Spleen (tissue), 11 donors: ENCODE results near the gene UBR2. TPM values are rescaled to one million over a fixed set of nuclear protein-coding genes. Genes with fewer than 3 reads are reported as not detected.

ENCODE experiments used
- DNase-seq: peaks from one replicate; pipeline ENCODE4 v3.0.0-alpha.2; 2020
- H3K27ac ChIP-seq, 8 donors: fragments of 200-600 bp; sonication (generic) in 7 of 8; 1 replicate in 4 of 8; 2 replicates in 4 of 8; pipeline versions ENCODE4 v1.5.0 to v1.8.0; 2016 to 2021; ENCODE audit warnings: inconsistent platforms in 4 of 8, mild to moderate bottlenecking in 4 of 8, moderate library complexity in 1 of 8
- H3K27me3 ChIP-seq, 7 donors: fragments of 200-600 bp; sonication (generic) in 6 of 7; replicated peaks in 1 of 7; 1 replicate in 4 of 7; 2 replicates in 3 of 7; pipeline versions ENCODE4 v1.5.0 to v1.8.0; 2016 to 2021; ENCODE audit warnings: inconsistent platforms in 3 of 7, mild to moderate bottlenecking in 1 of 7
- H3K36me3 ChIP-seq, 6 donors: fragments of 200-600 bp; sonication (generic) in 5 of 6; 1 replicate in 4 of 6; 2 replicates in 2 of 6; pipeline versions ENCODE4 v1.5.0 to v1.8.0; 2016 to 2021; ENCODE audit warnings: inconsistent platforms in 2 of 6
- H3K4me1 ChIP-seq, 6 donors: fragments of 200-600 bp; sonication (generic) in 5 of 6; 1 replicate in 3 of 6; 2 replicates in 3 of 6; pipeline versions ENCODE4 v1.5.0 to v1.8.0; 2016 to 2021; ENCODE audit warnings: inconsistent platforms in 3 of 6
- H3K4me3 ChIP-seq, 8 donors: fragments of 200-600 bp; sonication (generic) in 7 of 8; 1 replicate in 4 of 8; 2 replicates in 4 of 8; pipeline versions ENCODE4 v1.5.0 to v1.8.0; 2016 to 2021; ENCODE audit warnings: inconsistent platforms in 4 of 8, mild to moderate bottlenecking in 4 of 8, moderate library complexity in 2 of 8
- H3K9me3 ChIP-seq, 8 donors: fragments of 200-600 bp; sonication (generic) in 7 of 8; 1 replicate in 4 of 8; 2 replicates in 4 of 8; pipeline versions ENCODE4 v1.5.0 to v1.8.0; 2016 to 2021; ENCODE audit warnings: inconsistent platforms in 4 of 8
- POLR2A ChIP-seq, 3 donors: fragments of 450-650 bp; IDR thresholded peaks; one replicate each; pipeline ENCODE4 v1.5.1; 2017; ENCODE audit warnings: antibody characterized with exemption in 3 of 3, mild to moderate bottlenecking in 1 of 3
- POLR2AphosphoS5 ChIP-seq, 3 donors: sonication (generic); formaldehyde crosslinking; IDR thresholded peaks; one replicate each; pipeline ENCODE4 v1.5.1; 2017; ENCODE audit warnings: antibody characterized with exemption in 3 of 3
- WGBS, 5 donors: extraction: QIAGEN DNeasy Blood & Tissue Kit in 3 of 5; methylation state at CpG; one replicate each; pipeline versions ENCODE4 v1.1.5 to v1.1.7; 2013 to 2018; 5-methylcytosine and 5-hydroxymethylcytosine counted together
- intact Hi-C: fragments of 100-400 bp; cut with DNase I; formaldehyde crosslinking; loops from one replicate; pipeline ENCODE4 v1.15.0; 2023; ENCODE audit warnings: low total_unique reads
- polyA plus RNA-seq, 3 donors: library from polyadenylated mRNA; stranded (reverse); fragments of 200-250 nt; gene quantifications; one replicate each; pipeline ENCODE4 v1.2.1, GENCODE V29; 2013
- total RNA-seq, 7 donors: library from RNA; depleted of rRNA in 3 of 7; stranded (reverse); fragments of >200 nt in 3 of 7; fragmentation: NEBNext Ultra II Directional in 4 of 7; extraction: Animal tissue kit (Norgen Biotek cat#: 25700) in 4 of 7; gene quantifications; one replicate each; pipeline versions ENCODE4 v1.1.0 to v1.2.1, GENCODE V29; 2016 to 2021
- TF ChIP-seq, protein P1 (sequence below), 11 experiments: fragments of 200-600 bp in 7 of 11; fragments of 450-650 bp in 4 of 11; sonication (generic) in 4 of 11; IDR thresholded peaks in 8 of 11; conservative IDR thresholded peaks in 3 of 11; 1 replicate in 7 of 11; 2 replicates in 4 of 11; pipeline versions ENCODE4 v1.4.0 to v1.8.0; 2016 to 2021; ENCODE audit warnings: antibody characterized with exemption in 11 of 11, inconsistent platforms in 4 of 11, mild to moderate bottlenecking in 1 of 11
- donor health status: healthy with polysubstance abuse.
- donor health status: DM: no; HTN: no; CAD: no; lungs with moderate emphysema.
- donor health status: DM: no; HTN: no; CAD: no.
- donor health status: Bipolar disorder and iron deficiency.
- donor health status: healthy.
- donor health status: DM: no; HTN: no; CAD: no.
- donor health status: DM: yes; HTN: yes; CAD: no.

The UBR2 gene
- total and polyA plus RNA-seq, 10 donors: 7.4 to 51.8 (median 43.7) TPM

DNA sequence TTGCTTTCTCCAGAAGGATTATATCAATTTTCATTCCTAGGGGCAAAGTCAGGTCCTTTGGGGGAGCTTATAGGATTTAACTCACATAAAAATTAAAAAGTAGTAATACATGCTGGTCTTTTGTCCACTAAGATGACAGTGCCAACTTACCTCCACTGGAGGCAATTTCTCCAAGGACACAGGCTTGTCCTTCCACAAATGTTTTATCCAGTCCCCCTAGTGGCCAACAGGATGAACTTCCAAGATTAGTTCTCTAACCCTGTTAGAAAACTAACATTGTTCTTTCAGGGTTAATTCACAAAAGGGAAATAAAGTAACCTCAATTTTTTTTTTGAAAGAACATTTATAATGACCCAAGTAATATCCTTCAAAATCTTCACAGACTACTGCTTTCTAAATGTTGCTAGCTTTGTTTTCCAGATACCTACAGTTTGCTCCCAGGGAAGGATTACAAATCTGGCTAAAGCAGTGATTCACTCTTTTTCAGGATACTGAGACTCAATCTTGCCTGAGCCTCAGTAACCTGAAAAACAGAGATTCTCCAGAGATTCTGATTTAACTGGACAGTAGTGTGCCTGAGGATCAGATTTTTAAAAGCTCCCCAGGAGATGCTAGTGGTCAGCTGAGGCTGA lies 31.7 kb upstream of the UBR2 start:
- Histone ChIP-seq H3K27ac (no peak overlapping the region), H3K27me3 (no peaks in the 10 kb centered on the region), H3K36me3 (no peaks in the 10 kb centered on the region), H3K4me1 (peaks cover 0 to 27% (median 4%) of the 10 kb centered on the region in 6 donors), H3K4me3 (no peak overlapping the region), H3K9me3 (no peaks in the 10 kb centered on the region)
- TF ChIP-seq, protein P1, sequence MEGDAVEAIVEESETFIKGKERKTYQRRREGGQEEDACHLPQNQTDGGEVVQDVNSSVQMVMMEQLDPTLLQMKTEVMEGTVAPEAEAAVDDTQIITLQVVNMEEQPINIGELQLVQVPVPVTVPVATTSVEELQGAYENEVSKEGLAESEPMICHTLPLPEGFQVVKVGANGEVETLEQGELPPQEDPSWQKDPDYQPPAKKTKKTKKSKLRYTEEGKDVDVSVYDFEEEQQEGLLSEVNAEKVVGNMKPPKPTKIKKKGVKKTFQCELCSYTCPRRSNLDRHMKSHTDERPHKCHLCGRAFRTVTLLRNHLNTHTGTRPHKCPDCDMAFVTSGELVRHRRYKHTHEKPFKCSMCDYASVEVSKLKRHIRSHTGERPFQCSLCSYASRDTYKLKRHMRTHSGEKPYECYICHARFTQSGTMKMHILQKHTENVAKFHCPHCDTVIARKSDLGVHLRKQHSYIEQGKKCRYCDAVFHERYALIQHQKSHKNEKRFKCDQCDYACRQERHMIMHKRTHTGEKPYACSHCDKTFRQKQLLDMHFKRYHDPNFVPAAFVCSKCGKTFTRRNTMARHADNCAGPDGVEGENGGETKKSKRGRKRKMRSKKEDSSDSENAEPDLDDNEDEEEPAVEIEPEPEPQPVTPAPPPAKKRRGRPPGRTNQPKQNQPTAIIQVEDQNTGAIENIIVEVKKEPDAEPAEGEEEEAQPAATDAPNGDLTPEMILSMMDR (IDR thresholded peaks at IDR 0.05 in 8 of 11, conservative IDR thresholded peaks at IDR 0.05 in 3 of 11): peak; percentile 49 to 84 (median 75)
- TF ChIP-seq POLR2A (IDR thresholded peaks at IDR 0.05): no peak
- DNase-seq: no peak
- intact Hi-C loops: no loop called here

DNA sequence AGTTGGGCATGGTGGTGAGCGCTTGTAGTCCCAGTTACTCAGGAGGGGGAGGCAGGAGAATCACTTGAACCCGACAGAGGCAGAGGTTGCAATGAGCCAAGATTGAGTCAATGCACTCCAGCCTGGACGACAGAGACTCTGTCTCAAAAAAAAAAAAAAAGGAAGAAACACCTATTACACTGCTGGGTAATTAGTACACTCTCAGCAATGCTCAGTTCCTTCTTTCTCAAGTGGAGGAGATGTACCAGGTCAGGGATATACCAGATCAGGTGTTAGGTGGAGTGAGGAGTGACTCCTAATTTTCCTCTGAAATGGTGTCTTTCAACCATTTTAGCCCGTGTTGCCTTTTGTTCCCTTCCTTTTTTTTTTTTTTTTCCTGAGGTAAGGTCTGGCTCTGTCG lies 30.0 kb upstream of the UBR2 start:
- peak overlapping the region in 1 of 8 donors; percentile 15 for H3K27ac ChIP-seq
- H3K9me3 ChIP-seq: no peaks in the 10 kb centered on the region
- no peaks in the 10 kb centered on the region for H3K27me3 ChIP-seq
- no peak overlapping the region for H3K4me3 ChIP-seq
- TF ChIP-seq, protein P1 (IDR thresholded peaks at IDR 0.05 in 8 of 11, conservative IDR thresholded peaks at IDR 0.05 in 3 of 11): no peak
- TF ChIP-seq POLR2A (IDR thresholded peaks at IDR 0.05) (no peak), POLR2AphosphoS5 (IDR thresholded peaks at IDR 0.05) (no peak)
- H3K36me3 ChIP-seq: no peaks in the 10 kb centered on the region
- peaks cover 0 to 35% (median 4%) of the 10 kb centered on the region in 6 donors for H3K4me1 ChIP-seq
- DNase-seq: no peak
- intact Hi-C loops: no loop called here
- 68 to 82% (median 78%) methylated on average over 5 of the region's 5 CpGs for WGBS, 5 donors

DNA sequence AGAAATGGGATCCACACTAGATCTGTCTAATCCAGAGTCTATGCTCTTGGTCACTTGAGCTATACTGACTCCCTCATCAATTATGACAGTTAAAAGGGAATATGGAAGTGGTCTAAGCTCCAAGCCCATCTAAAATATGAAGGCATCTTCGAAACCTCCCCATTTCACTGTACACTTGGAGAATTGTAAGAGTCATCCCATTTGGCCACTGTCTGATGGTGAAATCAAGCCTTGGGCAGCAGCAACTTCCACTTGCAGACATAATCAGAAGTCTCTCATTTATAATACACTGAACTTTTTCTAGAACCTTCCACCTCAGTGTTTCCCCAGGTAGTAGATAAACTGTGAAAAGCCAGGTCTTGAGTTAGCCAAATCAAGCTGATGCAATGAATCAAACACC lies 26.3 kb upstream of the UBR2 start:
- no peak for TF ChIP-seq POLR2A (IDR thresholded peaks at IDR 0.05)
- TF ChIP-seq, protein P1 (IDR thresholded peaks at IDR 0.05 in 8 of 11, conservative IDR thresholded peaks at IDR 0.05 in 3 of 11): no peak
- TF ChIP-seq POLR2AphosphoS5 (IDR thresholded peaks at IDR 0.05): no peak
- Histone ChIP-seq H3K27me3 (no peaks in the 10 kb centered on the region), H3K4me1 (peaks cover 0 to 14% (median 0%) of the 10 kb centered on the region in 6 donors), H3K36me3 (no peaks in the 10 kb centered on the region), H3K4me3 (no peak overlapping the region), H3K9me3 (no peaks in the 10 kb centered on the region), H3K27ac (peak overlapping the region in 4 of 8 donors; percentile 42 to 61 (median 54))
- intact Hi-C loops: no loop called here
- no peak for DNase-seq
- 60 to 93% (median 86%) methylated on average over 1 of the region's 1 CpG for whole genome bisulfite sequencing, 5 donors

DNA sequence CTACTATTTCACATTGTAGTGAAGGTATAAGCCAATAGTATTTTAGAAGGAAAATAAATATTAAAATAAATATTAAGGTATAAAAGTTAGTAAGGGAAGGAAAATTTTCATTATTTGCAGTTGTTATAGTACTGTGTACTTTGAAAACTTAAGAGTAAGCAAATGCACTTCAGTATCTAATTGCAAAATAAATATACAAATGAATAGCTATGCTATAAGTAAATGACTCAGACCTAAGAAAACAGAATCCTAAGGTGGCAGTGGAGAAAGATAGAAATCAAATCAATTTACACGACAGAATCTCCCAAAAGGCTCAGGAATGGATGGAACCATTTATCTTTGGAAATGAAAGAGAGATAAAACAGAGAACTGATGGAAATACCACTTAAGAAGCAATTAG lies 24.7 kb upstream of the UBR2 start:
- intact Hi-C loops: no loop called here
- Histone ChIP-seq H3K36me3 (no peaks in the 10 kb centered on the region), H3K9me3 (no peaks in the 10 kb centered on the region), H3K4me1 (peaks cover 0 to 14% (median 0%) of the 10 kb centered on the region in 6 donors), H3K4me3 (no peak overlapping the region), H3K27ac (no peak overlapping the region), H3K27me3 (no peaks in the 10 kb centered on the region)
- TF ChIP-seq POLR2A (IDR thresholded peaks at IDR 0.05) (no peak), POLR2AphosphoS5 (IDR thresholded peaks at IDR 0.05) (no peak)
- TF ChIP-seq, protein P1 (IDR thresholded peaks at IDR 0.05 in 8 of 11, conservative IDR thresholded peaks at IDR 0.05 in 3 of 11): no peak
- 91 to 100% (median 95%) methylated on average over 1 of the region's 1 CpG for WGBS, 5 donors
- DNase-seq: no peak
